GM20431 (cell line): ENCODE measurements around the gene ANAPC2.

ENCODE experiments used
- in situ Hi-C: fragments of 300-500 bp; cut with MseI, MboI; formaldehyde crosslinking; loops from one replicate; pipeline ENCODE4 v1.15.0; 2020; ENCODE audit warnings: low sequenced_read_pairs; ENCODE audit not compliant: unreplicated experiment

The ANAPC2 gene

DNA sequence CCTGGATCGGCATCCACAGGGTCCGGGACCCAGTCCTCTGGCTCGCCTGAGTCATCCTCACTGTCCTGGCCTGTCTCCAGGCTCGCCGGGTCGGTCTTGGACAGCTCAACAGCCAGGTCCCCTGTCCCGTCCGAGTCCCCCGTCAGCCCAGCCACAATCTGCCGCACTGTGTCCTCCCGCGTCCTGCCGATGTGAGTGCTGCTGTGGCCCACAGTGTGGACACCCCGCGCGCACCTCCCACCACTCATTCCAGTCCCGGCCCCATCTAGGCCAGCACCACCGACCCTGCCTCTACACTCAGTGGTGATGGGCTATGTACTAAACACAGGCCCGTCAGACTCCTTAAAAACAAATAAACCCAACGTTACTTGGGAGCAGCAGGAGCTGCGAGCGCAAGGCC lies 6.7 kb downstream of the ANAPC2 start:
- in situ Hi-C loops: no loop called here

DNA sequence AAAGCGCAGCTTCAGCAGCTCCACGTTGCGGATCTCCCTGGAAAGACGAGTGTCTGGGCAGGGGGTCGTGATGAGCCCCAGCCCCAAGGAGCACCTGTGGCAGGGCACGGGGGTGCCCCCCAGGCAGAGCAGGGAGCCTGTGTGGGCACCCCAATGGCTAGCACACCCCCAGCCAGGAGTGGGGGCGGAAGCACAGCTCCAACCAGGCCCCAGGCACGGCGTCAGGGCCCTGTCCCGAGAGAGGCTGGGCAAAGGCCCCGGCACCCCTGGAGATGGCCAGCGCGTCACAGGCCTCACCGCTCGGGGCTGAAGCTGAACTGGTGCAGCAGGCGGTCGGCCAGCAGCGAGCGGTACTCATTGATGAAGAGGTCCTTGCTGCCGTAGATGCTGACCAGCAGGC lies 7.9 kb downstream of the ANAPC2 start:
- in situ Hi-C loops: no loop called here

DNA sequence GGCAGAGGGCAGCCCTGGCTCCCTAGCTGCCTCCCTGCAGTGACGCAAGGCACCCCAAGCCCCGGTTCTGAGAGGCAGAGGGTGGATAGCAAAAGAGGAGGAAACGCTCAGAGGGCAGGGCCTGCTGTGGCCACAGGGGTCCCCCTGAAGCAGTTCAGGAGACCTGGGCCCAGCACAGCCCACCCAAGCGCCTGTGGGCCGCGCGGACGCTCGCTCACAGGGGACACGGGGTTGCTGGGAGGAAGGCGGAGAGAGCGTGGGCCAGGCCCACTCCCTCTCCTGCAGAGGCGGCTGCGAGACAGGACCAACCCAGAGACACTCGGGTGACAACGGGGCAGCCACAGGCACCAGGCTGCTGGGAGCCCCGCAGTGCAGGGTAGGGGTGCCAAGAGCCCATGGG lies 8.6 kb downstream of the ANAPC2 start:
- in situ Hi-C loops: no loop called here

DNA sequence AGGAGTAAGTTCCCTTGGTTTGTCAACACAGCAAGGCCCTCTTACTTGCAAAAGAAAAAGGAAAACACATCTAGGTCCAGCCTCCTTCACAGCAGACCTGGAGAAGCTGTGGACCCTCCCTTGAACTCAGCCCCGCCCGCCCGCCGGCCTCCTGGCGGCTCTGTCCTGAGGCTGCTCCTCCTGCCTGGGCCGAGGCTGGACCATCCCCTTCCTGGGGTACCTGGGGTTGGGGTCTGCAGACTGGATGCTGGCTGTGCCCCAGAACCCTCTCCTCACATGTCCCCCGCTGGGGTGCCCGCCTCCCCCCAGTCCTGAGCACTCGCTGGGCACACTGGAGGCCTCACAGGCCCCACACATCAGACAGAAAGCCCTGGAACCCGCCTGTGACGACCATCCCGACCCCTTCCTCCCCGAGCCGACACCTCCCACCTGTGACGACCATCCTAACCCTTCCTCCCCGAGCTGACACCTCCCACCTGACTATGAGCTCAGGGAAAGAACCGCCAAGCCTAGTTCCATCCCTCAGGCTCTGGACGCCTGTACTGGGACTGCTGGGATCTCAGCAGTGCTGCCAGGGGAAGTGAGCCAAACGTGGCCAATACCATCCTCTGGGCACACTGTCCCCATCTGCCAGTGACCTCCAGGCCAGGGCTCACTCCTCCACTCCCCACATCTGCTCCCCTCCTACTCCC lies 9.3 kb downstream of the ANAPC2 start:
- in situ Hi-C loops: no loop called here

DNA sequence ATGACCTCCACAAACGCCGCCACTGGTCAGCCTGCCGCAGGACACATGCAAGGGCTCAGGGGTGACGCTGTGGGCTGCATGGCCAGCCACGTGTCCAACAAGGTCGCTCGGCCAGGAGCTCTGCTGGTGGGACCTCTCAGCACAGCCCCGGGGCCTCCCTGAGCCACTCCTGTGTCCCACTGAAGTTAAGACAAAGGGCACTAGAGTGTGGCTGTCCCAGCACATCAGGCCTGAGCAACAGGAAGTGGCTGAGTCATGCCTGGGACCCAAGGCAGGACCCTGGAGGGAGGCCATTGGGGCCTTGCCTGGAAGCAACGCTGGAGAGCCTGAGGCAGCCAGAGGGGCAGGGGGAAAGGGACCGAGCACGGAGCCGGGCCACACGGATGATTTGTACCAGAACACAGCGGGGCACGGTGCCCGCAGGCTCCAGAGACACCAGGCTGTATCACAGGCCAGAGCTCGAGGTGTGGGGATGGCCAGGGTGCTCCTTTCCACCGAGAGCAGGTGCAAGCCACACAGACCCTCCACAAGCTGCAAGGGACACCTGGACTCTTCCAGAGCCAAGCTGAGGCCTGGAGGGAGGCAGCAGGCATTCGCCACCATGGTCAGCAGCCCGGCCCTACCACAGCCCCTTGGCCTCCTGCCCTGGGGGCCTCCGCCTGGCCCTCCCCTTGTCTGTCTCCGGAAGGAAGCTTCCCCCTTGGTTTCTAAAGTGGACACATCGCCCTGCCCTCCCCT lies 10.0 kb downstream of the ANAPC2 start:
- in situ Hi-C loops: no loop called here

DNA sequence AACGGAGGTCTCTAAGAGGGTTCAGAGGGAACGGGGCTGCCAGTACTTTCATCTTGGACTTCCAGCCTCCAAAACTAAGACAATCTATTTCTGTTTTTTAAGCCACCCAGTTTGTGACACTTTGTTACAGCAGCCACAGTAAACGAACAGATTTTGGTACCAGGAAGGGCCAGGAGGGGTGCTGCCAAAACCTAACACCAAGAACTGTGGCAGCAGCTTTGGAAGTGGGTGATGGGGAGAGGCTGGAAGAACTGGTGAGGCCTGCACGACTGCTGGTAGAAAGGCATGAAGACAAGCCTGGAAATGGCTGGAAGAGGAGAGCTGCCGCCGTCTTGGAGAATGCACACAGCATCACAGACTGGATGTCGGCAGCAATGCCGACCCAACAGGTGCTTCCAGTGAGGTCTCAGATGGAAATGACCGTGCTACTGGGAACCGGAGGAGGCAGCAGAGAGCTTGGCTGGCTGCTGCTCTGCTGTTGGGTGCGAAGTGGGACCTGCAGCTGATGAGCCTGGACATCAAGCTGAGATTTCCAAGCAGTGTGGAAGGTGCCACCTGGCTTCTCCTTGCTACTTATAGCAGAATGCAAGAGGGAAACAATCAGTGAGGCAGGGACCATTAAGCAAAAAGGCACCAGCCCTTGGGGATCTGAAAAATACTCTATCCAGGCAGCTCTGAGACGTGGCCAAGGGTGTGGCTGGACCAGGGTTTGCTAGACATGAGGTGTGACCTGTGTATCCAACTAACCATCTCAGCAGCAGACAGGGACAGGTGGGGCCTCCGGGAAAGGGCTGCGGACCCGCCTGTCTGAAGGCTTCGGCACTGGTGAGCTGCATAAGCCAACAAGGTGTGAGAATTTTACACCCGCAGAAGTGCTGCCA lies 11.8 kb downstream of the ANAPC2 start:
- in situ Hi-C loops: no loop called here

DNA sequence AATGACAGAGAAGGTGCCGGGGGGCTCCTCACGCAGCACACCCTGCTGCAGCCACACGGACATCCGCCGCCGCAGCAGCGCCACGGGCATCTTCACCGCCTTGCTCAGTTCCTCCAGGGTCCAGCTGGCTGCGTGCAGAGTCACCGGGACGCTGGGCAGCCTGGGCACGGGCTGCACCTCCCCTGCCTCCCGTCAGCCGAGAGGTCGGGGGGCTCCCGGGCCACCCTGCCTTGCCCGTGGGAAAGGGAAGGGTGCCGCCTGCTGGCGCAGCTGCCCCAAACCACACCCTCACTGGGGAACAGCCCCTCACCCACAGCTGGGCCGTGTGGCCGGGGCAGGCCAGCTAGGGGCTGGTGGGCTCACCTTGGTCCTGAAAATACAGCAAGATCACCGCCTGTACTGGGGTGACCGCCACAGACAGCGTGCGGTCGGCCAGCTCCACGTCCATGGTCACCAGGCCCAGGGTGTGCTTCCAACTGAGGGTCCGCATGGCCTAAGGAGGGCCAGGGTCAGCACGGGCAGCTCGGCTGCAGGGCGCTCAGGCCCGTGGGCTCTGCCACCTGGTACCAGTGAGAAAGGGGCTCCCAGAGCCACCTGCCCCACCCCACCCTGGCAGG lies 12.9 kb downstream of the ANAPC2 start:
- in situ Hi-C loops: no loop called here

DNA sequence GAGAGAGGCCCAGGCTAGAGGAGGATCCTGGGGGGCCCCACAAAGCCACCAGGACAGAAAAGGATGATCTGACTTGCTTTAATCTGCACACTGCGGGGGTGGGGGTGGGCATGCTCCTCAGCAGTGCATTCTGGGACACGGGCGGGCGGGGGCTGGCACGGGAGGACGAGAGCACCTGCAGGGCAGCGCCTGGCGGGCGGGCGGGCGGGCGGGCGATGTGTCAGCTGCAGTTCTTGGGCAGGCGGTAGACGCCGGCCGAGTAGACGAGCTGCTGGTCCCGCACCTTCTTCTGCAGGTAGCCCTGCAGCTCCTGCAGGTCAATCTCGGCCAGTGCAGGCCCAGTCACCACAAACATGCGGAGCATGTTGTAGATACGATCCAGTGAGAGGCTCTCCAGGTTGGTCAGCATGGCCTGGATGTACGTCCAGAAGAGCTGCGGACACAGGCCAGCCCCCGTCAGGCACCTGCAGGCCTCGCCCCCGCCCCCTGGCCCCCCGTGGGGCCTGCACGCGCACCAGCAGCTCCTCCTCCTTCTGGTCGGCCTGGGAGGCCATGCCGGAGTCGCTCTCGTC lies 13.6 kb downstream of the ANAPC2 start:
- in situ Hi-C loops: no loop called here

DNA sequence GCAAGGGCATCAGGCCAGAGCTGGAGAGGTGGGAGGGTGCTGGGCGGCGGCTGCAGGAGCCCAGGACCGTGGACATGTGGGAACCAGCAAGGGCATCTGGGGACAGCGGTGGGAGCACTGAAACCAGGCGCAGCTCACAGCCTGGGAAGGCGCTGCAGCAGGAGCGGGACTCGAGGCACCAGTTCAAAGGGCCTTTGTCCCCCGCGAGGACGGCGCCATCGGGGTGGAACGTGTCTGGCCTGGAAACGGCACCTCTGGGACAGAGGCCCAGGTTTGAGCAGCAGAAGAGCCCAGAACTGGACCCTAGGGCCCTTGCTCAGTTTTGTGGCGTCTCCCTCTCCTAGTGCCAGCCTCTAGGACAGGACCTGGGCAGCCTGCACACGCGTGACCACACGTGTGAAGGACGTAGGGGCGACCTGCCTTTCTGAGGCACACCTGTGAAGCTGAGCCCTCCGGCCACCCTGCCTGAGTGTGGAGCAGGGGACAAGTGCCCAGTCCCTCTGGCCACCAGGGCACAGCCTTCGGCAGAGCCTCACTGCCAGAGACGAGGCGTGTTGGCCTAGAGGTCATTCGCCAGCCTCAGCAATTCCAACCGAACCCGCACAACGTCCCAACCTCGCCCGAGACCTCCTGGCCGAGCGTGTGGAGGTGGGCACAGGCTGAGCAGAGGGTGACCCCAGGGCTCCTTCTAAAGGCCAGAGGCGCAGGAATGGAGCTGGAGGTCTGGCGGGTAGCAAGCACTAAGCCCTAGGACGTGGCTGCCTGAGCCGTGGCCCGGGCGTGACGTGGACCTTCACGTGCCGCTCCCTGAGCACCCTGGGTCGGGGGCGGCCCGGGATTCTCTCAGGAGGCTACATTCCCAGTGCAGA lies 14.3 kb downstream of the ANAPC2 start:
- in situ Hi-C loops: no loop called here

DNA sequence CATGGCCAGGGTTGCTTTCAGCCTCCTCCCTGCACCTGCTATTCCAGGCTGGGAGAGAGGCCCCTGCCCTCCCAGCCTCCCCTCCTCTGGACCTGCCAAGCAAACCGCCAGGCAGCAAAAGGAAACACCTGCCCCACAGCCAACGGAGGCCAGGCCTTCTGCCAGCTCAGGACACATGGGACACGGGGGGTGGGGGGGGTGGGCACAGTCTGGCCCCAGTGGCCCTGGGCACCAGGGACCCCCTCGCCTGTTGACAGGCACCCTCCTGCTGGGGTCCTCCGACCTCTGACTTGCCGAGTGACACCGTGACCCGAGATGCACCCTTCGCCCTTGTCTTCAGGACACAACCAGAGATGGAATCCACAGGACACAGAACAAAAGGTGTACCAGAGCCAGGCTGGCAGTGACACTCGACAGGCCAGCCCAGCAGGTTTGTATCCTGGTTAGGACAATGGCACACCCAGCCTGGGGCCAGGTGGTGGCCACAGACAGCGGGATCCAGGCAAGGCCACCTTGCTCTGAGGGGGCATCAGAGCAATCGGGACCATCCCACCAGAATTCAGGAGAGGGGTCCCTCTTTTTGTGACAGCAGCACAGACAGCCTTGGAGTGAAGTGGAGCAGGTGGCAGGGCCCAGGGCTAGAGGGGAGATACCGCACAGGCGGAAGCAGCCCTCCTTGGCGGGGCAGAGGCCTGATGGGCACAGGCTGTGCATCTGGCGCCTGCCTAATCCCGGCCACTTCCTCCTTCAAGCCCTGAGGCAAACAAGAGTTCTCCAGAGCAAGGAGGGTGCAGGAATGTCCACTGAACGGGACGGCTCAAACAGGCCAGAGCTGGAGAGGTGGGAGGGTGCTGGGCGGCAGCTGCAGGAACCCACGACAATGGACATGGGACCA lies 15.2 kb downstream of the ANAPC2 start:
- in situ Hi-C loops: no loop called here

DNA sequence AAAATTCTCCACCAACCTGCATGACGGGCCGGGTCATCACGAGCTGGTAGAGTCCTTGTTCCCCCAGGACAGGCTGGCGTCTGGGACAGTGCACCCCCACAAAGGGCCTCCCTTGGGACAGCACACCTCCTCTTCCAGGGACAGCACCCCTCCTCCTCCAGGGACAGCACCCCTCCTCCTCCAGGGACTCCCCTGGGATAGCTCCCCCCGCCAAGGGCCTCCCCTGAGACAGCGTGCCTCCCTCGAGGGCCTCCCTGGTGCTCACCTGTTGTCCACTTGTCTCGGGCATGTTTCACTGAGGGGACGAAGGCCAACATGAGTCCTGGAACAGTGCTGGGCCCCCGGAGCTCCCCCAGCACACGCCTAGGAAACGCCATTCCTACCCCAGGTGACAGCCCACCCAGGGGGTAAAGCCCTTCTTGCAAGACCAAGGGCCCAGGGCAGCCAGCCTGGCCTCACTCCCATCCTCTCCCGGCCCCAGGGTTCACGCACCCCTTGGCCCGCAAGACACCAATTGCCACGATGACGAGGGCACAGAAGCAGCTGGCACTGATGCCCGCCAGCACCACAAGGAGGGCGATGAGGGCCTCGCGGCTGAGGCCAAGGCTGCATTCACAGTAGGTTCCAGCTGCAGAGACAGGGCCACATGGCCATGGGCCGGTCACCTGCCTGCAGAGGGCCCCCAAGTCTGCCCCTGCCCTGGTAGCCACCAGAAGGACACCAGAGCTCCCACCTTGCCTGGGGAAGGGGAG lies 17.0 kb downstream of the ANAPC2 start:
- in situ Hi-C loops: no loop called here

DNA sequence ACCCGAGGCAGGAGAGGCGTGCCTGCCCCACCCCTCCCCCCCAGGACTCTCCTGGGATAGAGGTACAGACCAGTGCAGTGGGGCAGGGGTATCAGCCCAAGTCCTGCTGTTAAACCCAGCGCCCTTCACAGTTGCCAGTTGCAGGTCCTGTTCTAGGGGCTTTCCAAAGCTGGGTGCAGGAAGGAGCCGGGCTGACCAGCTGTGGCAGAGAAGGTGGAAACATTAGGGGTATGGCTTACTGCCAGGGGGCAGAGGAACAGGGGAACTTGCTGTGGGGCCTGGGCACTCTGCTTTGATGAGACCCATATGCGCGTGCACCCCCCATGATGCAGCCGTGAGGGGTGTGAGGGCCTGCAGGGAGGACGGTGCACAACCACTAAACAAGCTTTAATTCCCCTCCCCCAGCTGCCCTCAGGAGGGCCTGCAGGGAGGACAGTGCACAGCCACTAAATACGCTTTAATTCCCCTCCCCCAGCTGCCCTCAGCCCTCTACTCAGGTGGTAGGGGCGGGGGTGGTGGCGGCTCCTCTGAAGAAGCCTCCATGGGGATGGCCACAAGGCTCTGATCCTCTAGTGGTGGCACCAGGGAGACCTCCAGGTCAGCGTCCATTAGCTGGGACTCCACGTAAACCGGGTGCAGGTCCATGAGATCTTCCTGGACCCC lies 17.7 kb downstream of the ANAPC2 start:
- in situ Hi-C loops: no loop called here

DNA sequence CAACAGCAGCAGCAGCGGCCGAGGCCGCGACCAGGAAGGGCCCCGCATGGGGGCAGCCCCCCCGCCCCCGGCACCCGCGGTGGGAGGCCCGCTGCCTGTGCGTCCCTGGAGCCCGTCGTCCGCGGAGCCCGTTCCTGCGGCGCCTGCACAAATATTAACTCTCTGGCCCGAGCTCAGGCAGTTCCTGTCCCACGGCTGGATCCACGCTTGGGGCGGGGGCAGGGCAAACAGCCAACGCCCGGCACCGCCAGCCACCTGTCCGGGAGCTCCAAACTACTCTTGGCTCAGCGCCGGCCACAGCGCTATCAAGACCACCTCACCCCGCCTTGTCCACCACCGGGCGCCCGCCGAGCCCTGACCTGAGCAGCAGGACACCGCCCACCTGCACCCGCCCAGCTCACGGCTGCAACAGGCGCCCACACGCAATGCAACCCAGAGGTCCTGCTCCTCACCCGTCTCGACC lies 18.4 kb downstream of the ANAPC2 start, which contains the start of gene LRRC26:
Gene LRRC26 (minus strand): TSS at position 156 of the 463 bp plus-strand sequence. CDS start 108 bp downstream, at position 48.
- in situ Hi-C loops: no loop called here

DNA sequence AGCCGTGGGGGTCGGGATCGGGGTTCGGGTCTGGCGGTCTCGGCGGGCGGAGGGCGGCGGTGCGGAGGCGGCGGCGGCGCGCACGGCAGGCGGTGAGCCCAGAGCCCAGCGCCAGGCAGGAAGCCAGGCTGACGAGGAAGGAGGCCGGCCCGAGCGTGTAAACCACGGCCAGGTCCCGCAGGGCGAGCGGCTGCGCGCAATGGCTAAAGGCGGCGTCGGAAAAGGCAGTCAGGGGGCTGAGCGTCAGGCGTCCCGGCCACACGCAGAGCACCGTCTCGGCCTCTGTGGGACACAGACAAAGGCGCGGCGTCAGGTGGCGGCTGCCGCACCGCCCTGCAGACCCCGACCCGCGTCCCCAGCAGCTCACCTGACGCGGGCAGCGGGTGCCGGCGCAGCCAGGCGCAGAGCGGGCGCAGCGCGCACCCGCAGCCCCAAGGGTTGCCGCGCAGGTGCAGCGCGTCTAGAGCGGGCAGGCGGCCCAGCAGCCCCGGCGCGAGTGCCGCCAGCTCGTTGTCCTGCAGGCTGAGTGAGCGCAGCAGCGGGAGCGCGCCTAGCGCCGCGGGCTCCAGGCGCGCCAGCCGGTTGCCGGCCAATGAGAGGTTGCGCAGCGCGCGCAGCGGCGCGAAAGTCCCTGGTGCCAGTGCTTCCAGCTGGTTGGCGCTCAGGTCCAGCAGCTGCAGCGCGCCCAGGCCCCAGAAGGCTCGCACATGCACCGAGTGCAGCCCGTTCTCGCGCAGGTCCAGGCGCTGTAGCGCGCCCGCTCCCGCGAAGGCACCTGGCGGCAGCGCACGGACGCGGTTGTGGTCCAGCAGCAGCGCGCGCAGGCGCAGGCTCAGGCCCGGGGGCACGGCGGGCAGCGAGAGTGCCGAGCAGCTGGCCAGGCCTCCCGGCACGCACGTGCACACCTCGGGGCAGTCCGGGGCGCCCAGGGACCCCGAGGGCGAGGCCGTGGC lies 19.2 kb downstream of the ANAPC2 start:
- in situ Hi-C loops: no loop called here

DNA sequence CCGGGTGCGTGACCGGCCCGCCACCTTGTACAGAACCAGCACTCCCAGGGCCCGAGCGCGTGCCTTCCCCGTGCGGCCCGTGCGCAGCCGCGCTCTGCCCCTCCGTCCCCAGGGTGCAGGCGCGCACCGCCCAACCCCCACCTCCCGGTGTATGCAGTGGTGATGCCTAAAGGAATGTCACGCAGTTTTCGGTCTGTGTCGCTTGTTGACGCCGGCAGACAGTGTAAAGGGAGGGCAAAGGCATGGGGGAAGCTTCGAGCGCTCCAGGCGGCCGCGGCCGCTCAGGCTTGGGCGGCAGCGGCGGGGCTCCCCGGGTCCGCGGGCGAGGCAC lies 19.8 kb downstream of the ANAPC2 start:
- in situ Hi-C loops: no loop called here
